HG03571 (cell line): ENCODE measurements around the gene ULK2.
"Not testable (repeated sequence)": the region's sequence is repeated elsewhere in the genome, so short reads cannot be mapped to it uniquely, and the experiment has no call there.

Experiments used
- ATAC-seq: cut with Tn5 transposase; IDR thresholded peaks from one replicate; pipeline ENCODE4 v1.9.1; 2021; ENCODE audit not compliant: unreplicated experiment

Gene ULK2

GRCh38 chr17:19867079-19867328 is 732 bp downstream of the ULK2 start:
- ATAC-seq, result no peak

GRCh38 chr17:19865021-19865420 is 2.7 kb downstream of the ULK2 start:
- no peak for ATAC-seq

- ATAC-seq, result not testable (repeated sequence)
Observed at GRCh38 chr17:19860647-19861177, 7.0 kb downstream of the ULK2 start.

- no peak for ATAC-seq
Observed at GRCh38 chr17:19857640-19858039, 10.1 kb downstream of the ULK2 start.

GRCh38 chr17:19833914-19834313 is 33.8 kb downstream of the ULK2 start:
- ATAC-seq, result no peak

GRCh38 chr17:19830061-19830460 is 37.7 kb downstream of the ULK2 start:
- no peak for ATAC-seq

- no peak for ATAC-seq
Observed at GRCh38 chr17:19812407-19812806, 55.3 kb downstream of the ULK2 start.

- ATAC-seq, result no peak
Observed at GRCh38 chr17:19805006-19805405, 62.7 kb downstream of the ULK2 start.

- ATAC-seq, result no peak
Observed at GRCh38 chr17:19800571-19800970, 67.2 kb downstream of the ULK2 start.

GRCh38 chr17:19799796-19800195 is 67.9 kb downstream of the ULK2 start:
- no peak for ATAC-seq

GRCh38 chr17:19796457-19796856 is 71.3 kb downstream of the ULK2 start:
- no peak for ATAC-seq

GRCh38 chr17:19791918-19792550 is 75.7 kb downstream of the ULK2 start:
- no peak for ATAC-seq

- no peak for ATAC-seq
Observed at GRCh38 chr17:19787733-19788357, 79.9 kb downstream of the ULK2 start.

- ATAC-seq, result no peak
Observed at GRCh38 chr17:19785854-19786253, 81.9 kb downstream of the ULK2 start.

GRCh38 chr17:19781488-19782458 is 86.0 kb downstream of the ULK2 start:
- ATAC-seq, result no peak

GRCh38 chr17:19780846-19781245 is 86.9 kb downstream of the ULK2 start:
- ATAC-seq, result no peak

GRCh38 chr17:19773534-19773933 is 94.2 kb downstream of the ULK2 start:
- no peak for ATAC-seq

GRCh38 chr17:19771971-19772630 is 95.6 kb downstream of the ULK2 start:
- no peak for ATAC-seq

- ATAC-seq, result no peak
Observed at GRCh38 chr17:19770985-19771735, 96.6 kb downstream of the ULK2 start.

- no peak for ATAC-seq
Observed at GRCh38 chr17:19769946-19770652, 97.6 kb downstream of the ULK2 start.
